ENCODE measurements around the gene NBEA. TPM values are rescaled to one million over a fixed set of nuclear protein-coding genes. Genes with fewer than 3 reads are reported as not detected.
A peak's percentile ranks its signal among the peaks of the same experiment; 100 is the strongest.

The NBEA gene
- total and polyA plus RNA-seq, 11 donors = 5.0 to 39.2 (median 23.2) TPM

DNA sequence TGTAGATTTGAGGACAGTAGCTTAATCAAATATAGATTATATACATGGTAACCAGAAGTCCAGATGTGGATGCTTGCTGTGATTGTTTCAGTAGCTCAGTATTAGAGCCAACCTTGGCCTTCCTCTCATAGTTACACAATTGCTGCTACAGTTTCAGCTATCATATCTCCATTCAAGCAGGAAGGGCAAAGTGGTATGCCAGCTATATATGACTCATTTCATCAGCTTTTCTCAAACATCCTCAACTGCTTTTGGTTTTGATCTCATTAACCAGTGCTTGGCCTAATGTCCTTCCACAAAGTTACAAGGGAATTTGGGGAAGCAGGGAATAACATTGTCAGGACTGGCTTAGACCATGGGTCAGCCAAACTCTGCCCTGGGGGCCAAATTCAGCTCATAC lies 607.4 kb downstream of the NBEA start:
- DNase-seq (no peak), ATAC-seq (peak in 2 of 4 donors; percentile 53 to 85)
- no peak overlapping the region for H3K27ac ChIP-seq
- H3K27me3 ChIP-seq = no peaks in the 10 kb centered on the region
- no peaks in the 10 kb centered on the region for H3K9me3 ChIP-seq
- peaks cover 0 to 3% (median 0%) of the 10 kb centered on the region in 9 donors for H3K36me3 ChIP-seq
- TF ChIP-seq POLR2A (IDR thresholded peaks at IDR 0.05) = no peak
- intact Hi-C loops (cut with DNase I) = no loop called here
- peaks cover 0 to 9% (median 0%) of the 10 kb centered on the region in 12 donors for H3K4me1 ChIP-seq
- H3K4me3 ChIP-seq = no peak overlapping the region

DNA sequence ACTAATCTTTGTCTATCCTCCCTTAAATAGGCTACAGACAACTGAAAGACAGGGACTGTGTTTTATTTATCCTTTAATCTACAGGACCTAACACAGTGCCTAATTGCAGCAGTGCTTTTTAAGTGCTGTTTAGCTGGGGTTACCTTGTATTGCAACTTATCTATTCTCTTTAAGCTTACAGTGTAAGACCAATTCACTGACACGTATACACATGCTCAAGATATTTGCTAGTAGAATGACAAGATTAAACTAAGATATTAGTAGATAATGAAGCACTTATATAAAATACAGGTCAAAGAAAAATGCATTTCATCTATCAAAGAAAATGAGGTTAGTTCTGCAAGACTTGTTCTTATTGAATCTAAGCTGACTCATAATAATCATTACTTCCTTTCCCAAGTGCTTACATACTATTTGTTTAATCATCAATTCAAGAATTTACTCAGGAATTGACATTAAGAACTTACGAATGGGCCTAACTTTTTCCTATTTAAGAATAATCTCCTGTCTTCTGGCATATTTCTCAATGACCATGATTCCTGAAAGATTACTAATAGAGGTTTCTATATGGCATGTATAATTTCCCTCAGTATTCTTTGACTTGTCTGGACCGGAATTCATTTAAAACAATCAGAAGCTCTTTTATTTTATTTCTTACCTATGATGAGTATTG lies 610.2 kb downstream of the NBEA start:
- Histone ChIP-seq H3K36me3 (peaks cover 0 to 3% (median 0%) of the 10 kb centered on the region in 9 donors), H3K9me3 (no peaks in the 10 kb centered on the region), H3K27ac (no peak overlapping the region), H3K4me3 (no peak overlapping the region), H3K4me1 (peaks cover 0 to 9% (median 0%) of the 10 kb centered on the region in 12 donors), H3K27me3 (no peaks in the 10 kb centered on the region)
- WGBS, 4 donors = 78 to 91% (median 80%) methylated on average over 3 of the region's 3 CpGs
- TF ChIP-seq, protein P1, sequence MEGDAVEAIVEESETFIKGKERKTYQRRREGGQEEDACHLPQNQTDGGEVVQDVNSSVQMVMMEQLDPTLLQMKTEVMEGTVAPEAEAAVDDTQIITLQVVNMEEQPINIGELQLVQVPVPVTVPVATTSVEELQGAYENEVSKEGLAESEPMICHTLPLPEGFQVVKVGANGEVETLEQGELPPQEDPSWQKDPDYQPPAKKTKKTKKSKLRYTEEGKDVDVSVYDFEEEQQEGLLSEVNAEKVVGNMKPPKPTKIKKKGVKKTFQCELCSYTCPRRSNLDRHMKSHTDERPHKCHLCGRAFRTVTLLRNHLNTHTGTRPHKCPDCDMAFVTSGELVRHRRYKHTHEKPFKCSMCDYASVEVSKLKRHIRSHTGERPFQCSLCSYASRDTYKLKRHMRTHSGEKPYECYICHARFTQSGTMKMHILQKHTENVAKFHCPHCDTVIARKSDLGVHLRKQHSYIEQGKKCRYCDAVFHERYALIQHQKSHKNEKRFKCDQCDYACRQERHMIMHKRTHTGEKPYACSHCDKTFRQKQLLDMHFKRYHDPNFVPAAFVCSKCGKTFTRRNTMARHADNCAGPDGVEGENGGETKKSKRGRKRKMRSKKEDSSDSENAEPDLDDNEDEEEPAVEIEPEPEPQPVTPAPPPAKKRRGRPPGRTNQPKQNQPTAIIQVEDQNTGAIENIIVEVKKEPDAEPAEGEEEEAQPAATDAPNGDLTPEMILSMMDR (IDR thresholded peaks at IDR 0.05) = no peak
- TF ChIP-seq POLR2A (IDR thresholded peaks at IDR 0.05) = no peak
- intact Hi-C loops (cut with DNase I) = no loop called here
- ATAC-seq = no peak
- DNase-seq = no peak

DNA sequence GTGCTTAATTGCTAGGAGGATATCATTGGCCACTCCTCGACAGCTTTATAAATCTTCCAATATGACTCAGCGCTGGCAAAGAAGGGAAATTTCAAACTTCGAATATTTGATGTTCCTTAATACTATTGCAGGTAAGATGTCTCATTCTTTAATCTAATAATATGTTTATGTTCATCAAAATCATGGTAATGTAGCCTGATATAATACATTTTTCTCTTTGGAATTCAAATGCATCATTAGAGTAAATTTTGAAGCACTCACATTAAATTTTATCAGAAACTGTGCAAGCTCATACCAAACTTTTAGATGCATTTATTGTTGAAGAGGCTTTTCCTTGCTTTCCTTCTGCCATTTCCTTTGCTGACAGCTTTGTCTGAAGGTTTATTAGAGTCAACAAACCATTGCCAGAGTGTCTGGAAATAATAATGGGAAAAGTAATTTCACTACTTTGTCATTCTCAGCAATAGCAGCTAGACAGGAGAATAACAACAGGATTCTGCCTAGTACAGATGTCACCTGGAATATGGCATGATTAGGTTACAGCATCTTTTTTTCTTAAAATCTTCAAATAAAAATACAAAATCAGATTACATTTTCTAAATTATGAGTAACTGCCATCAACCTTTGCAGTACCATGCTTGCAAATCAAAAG lies 613.0 kb downstream of the NBEA start:
- H3K36me3 ChIP-seq = peaks cover 0 to 3% (median 0%) of the 10 kb centered on the region in 9 donors
- H3K9me3 ChIP-seq = no peaks in the 10 kb centered on the region
- ATAC-seq = no peak
- no peaks in the 10 kb centered on the region for H3K4me1 ChIP-seq
- TF ChIP-seq, protein P1 (IDR thresholded peaks at IDR 0.05) = no peak
- no peak for TF ChIP-seq POLR2A (IDR thresholded peaks at IDR 0.05)
- no peaks in the 10 kb centered on the region for H3K27me3 ChIP-seq
- intact Hi-C loops (cut with DNase I) = no loop called here
- 81 to 88% (median 85%) methylated on average over 3 of the region's 3 CpGs for WGBS, 4 donors
- no peak overlapping the region for H3K27ac ChIP-seq
- DNase-seq = no peak
- H3K4me3 ChIP-seq = no peak overlapping the region

DNA sequence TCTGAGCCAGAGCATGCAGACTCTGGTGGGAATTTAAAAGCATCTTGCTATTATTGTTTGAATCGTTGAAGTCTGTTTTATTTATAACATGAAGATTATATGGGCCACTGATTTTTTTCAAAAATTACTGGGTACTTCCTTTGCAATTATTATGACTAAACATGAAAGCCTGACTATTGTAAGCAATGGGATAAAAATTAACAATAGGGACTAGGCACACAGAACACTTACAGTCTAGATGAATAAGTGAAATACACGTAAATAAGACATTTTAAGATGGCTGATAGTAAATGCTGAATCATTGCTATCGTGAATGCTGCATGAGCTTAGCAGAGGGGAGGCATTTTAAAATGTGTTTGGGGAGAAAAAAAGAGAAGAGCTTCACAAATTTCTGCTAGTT lies 615.4 kb downstream of the NBEA start:
- H3K36me3 ChIP-seq = no peaks in the 10 kb centered on the region

More for the DNA sequence above, 615.4 kb downstream of the NBEA start:
- DNase-seq = no peak
- Histone ChIP-seq H3K4me3 (no peak overlapping the region), H3K27ac (no peak overlapping the region), H3K9me3 (no peaks in the 10 kb centered on the region), H3K4me1 (no peaks in the 10 kb centered on the region), H3K27me3 (no peaks in the 10 kb centered on the region)
- ATAC-seq = no peak
- intact Hi-C loops (cut with DNase I) = no loop called here
- 78 to 86% (median 83%) methylated on average over 3 of the region's 3 CpGs for WGBS, 4 donors
- TF ChIP-seq, protein P1 (IDR thresholded peaks at IDR 0.05) = no peak
- TF ChIP-seq POLR2A (IDR thresholded peaks at IDR 0.05) = no peak

All from heart left ventricle (tissue), 16 donors.